ENCODE measurements around the gene CLCA4.
"Not testable (repeated sequence)": the region's sequence is repeated elsewhere in the genome, so short reads cannot be mapped to it uniquely, and the experiment has no call there.

The CLCA4 gene

DNA sequence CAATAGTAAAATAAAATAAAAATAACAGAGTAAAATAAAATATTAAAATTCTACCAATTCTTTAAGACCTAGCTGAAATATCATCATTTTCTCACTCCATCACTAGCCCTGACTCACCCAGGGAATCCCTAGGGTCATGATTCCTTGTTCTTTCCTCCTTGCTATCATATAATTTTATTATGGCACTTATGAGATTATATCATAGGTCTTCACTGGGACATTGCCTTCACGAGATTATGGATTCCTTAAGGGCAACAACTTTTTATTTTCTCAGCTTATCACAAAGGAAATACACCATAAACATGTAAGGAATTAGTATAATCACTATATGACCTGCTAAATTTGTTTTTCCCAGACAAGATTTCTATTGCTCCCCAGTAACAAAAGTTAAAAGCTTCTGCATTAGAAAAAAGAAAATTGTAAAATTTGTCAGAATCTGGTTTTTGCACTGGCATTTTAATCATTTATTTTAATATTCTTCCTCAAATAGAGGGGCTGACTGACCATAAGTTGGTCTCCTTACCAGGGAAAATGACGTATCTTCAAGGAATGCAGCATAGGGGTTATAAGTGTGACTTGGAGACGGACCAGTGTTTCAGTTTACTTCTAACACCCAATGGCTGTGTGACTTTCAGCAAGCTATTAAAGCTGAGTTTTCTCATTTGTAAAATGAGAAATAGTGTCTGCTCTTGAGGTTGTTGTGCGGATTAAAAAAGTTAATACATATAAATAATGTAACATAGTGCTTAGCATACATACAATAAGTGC lies 8.8 kb upstream of the CLCA4 start:
- no peak for DNase-seq

- DNase-seq = no peak
Measured at GRCh38 chr1:86538775-86539174, 8.1 kb upstream of the CLCA4 start.

DNA sequence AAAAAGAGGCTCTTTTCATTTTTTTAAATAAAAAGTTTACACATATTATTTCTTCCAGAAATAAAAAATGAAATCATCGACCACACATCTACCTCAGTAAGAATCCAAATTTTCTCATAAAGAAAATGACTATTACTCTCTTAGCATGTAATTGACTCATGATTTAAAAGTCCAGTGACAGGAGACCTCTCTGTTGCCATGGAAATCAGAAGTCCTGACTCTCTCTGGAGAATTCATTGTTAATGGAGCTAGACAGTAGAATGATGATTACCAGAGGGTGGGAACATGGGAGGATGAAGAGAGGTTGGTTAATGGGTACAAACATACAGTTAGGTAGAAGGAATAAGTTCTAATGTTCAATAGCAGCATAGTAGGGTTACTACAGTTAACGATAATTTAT lies 5.0 kb upstream of the CLCA4 start:
- no peak for DNase-seq

DNA sequence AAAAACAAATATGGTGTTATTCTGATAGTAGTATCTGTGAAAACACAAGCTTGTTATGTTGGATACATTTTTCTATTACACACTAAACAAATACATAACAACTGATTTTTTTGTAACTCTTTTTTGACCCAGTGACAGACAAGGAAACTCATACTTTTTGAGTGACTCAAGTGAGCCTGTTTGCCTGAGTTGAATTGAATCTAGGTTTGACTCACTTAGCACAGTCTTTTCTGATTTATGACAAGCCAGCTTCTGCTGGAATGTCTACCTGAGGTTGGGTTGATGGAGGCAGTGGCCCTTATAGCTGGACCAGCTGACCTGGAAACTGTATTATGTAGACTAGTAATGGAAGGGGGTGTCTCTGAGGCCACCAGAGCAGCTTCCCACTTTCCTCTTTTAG lies 4.2 kb upstream of the CLCA4 start:
- DNase-seq = no peak

DNA sequence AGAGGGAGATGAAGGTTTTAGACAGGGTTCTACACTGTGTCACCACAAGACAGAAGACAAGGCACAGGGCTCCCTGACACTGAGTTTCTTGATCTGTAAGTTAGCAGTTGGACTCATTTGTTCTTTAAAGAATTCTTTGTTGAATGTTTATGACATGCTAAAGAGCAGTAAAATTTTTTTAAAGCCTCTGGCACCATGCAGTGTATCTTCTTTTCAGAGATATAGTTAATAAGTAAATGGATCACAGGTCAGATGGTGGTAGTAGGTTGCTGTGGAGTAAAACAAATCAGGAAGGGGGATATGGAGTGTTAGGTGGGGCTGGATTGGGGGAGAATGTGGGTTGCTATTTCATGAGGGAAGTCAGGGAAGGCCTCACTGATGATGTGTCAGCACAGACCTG lies 2.0 kb downstream of the CLCA4 start:
- DNase-seq = no peak

DNA sequence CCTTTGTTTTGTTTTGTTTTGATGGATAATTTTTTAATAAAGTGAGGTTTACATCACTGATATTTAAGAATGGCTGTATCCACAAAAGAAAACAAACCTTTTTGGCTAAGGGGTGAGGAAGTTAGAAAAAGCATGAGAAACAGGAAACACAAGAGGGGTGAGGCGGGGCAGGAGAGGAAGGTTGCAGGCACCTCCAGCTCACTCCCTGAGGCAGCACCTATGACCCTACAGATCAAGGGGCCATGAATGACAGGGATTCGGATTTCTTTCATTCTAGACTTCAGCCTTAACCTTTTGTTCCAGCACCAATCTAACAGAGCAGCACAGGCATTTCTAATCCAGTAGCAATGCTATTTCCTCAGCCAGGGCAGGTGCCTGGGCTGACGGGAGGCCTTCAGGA lies 4.4 kb downstream of the CLCA4 start:
- DNase-seq = no peak

DNA sequence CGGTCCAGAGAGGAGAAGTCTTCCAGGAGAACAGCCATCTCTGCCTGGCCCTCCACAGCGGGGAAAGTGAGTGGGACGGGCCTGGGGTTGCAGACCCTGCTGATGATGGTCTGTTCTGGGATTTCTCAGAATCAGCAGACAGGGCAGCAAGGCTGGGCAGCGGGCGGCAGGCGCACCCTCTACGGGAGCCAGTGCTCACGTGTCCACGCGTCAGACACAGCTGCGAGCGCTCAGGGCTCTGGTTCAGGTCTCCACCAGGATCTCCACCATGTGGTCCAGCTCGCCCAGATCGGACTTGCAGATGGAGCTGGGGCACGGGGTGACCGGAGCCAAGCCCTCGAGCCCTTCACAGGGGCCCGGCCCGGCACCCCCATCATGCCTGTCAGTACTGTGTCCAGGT lies 5.5 kb downstream of the CLCA4 start:
- no peak for DNase-seq

DNA sequence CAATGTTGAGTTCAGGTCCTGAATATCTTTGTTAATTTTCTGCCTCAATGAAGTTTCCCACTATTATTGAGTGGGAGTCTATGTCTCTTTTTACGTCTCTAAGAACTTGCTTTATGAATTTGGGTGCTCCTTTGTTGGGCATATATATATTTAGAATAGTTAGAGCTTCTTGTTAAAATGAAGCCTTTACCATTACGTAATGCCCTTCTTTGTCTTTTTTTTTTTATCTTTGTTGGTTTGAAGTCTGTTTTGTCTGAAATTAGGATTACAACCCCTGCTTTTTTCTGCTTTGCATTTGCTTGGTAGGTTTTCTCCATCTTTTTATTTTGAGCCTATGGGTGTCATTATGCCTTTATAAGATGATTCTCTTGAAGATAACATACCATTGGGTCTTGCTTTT lies 10.9 kb downstream of the CLCA4 start:
- DNase-seq = no peak

DNA sequence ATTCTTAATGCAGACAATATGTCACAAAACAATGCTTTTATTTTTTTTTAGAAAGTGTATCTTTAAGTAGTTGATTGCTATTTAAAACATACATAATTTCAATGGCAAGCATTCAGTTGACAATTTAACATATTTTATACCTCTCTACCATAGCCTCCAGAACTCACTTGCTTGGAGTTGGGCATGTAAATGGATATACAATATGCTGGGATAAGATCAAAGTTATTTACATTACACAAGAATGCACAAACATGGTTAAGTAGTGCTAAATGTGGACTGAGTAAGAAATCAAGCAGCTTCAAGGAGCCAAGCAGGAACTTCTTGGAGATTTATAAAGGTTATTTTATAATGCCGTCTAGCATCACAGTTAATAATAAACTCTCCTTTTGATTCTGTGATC lies 17.0 kb downstream of the CLCA4 start:
- DNase-seq = no peak

DNA sequence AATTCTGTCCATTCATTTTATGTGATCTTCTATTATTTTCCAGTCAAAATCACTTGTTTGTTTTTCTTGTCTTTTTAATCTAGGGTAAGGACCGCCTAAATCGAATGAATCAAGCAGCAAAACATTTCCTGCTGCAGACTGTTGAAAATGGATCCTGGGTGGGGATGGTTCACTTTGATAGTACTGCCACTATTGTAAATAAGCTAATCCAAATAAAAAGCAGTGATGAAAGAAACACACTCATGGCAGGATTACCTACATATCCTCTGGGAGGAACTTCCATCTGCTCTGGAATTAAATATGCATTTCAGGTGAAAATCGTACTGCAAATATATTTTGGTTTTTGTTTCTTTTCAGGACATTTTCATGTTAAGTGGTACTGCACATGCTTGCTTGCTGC lies 20.5 kb downstream of the CLCA4 start:
- DNase-seq = no peak

DNA sequence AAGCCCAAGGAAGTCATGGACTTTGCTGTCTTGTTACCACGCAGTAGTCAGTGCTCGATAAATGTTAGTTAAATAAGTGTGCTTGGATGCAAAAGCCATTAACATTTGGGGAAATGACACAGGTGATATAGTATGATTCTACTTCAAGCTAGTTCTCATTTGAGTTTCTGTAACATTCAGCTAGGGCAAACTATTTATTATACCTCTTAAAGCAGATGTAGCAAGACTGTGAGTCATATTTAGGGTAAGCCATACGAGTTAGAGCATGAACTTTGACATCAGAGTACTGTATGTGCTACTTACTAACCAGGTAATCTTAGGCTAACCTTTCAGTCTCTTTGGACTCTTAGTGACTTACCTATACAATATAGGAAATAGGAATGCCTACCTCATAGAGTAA lies 21.0 kb downstream of the CLCA4 start:
- no peak for DNase-seq

- DNase-seq = no peak
Measured at GRCh38 chr1:86573763-86574484, 27.0 kb downstream of the CLCA4 start.

- DNase-seq = no peak
Measured at GRCh38 chr1:86581231-86581630, 34.4 kb downstream of the CLCA4 start.

GRCh38 chr1:86582161-86582560 lies 35.3 kb downstream of the CLCA4 start:
- DNase-seq = no peak

DNA sequence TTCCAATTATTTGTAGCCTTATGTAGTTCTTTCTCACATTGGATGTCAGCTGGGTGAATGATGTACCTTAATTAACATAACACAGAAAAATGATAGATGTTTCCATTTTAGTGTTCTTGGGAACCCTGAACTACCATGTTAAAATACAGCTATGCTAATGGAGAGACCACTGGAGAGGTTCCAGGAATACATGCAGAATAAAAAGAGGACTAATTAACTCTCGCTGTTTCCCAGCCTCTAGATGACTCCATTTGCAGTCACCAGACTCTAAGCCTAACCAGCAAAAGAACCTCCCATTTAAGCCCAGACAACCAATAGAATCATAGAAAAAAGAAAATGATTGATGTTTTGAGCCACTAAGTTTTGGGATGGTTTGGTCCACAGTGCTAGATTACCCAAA lies 36.2 kb downstream of the CLCA4 start:
- DNase-seq = no peak

DNA sequence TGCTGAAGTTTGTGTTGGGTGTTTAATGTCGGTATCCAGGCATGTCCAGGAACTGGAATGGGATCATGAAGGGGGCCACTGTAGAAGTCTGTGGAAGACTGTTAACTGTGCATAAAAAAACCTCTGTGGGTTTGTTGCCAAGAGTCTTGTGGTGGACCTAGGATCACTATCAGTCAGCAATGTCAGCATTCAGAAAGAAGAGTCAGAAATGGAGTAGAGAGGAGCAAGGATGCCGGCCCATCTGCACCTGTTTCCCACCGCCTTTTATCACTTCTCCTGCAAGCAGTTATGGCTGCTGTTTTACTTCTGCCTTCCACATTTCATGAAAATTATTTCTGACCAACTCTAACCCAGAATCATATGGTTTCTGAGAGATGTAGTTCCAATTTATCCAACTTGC lies 36.7 kb downstream of the CLCA4 start:
- no peak for DNase-seq

- DNase-seq = no peak
Measured at GRCh38 chr1:86594284-86594770, 47.4 kb downstream of the CLCA4 start.

DNA sequence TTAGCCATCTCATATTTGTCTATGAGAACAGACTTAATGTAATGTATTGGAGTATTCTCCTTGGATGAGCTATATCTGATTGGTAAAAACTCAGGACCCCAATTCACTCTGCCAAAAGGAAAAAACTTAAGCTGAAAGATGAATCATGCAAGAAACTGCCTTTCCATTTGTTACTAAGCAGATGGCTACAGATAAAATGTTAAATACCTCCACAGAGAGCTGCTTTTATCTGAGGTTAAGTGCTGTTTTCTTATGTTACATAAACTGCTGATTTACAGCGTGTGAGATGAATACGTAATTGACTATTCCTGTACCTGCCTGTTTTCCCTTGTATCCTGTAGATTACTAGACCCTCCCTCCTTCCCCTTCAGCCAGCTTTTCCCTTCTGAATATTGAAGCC lies 49.3 kb downstream of the CLCA4 start:
- DNase-seq = no peak

DNA sequence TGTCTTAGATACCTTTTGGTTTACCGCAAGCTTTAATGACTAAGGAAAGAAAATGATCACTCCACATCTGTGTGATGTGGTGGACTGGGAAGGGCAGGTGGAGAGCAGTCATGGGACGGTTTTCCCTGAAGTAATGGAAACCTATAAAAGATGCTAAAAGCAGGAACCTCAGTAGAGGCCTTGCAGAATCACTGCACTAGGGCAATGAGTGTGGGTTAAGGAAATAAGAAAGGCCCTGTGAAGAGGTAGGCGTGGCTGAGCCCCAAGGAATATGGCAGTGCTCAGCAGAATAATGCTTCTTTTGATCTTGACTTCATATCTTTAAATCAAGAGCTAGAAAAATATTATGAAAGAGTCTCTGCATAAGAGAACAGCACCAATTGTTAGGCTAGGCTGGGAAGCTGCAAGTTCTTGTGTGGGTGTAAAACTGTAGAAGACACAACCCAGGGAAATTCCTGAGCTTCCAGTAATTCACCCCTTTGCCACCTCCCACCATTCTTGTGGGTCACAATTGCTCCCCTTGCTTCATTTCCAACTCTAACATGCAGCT lies 49.9 kb downstream of the CLCA4 start:
- no peak for DNase-seq

GRCh38 chr1:86606080-86606479 lies 59.2 kb downstream of the CLCA4 start:
- DNase-seq = not testable (repeated sequence)

GRCh38 chr1:86616433-86616832 lies 69.6 kb downstream of the CLCA4 start:
- DNase-seq = no peak

- no peak for DNase-seq
Measured at GRCh38 chr1:86616871-86617270, 70.0 kb downstream of the CLCA4 start.

GRCh38 chr1:86618358-86618757 lies 71.5 kb downstream of the CLCA4 start:
- DNase-seq = no peak

DNA sequence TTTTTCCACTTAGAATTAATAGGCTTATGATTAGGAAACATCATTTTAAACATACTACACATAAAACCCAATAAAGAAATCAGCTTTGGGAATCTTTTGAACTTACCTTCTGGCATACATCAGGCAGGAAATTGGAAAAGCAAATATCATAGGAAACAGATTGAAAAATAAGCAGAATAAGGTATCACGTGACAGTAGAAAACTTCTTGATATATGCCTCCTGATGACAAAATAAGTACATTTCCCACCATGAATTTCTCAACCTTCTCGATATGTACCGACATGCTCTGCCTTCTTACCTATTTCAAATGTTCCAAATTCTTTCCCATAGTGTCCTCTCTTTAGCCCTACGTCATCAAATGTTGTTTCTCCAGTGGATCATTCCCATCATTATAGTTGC lies 72.4 kb downstream of the CLCA4 start:
- no peak for DNase-seq
